WTC11 (cell line): ENCODE data around the gene SNTB2. TPM values are rescaled to one million over a fixed set of nuclear protein-coding genes. Genes with fewer than 3 reads are reported as not detected.

Experiments used
- ATAC-seq: fragments of 200-7000 bp; cut with Tn5 transposase; 2 replicates; pipeline ENCODE4 v1.10.0; 2021; ENCODE audit warnings: mild to moderate bottlenecking, moderate library complexity
- CTCF ChIA-PET: fragments of 300-600 bp; sonication (Branson Sonifier 250); formaldehyde crosslinking; loops from one replicate; lab custom pipeline; 2021; ENCODE audit warnings: antibody characterized with exemption; lab: Charles Lee
- POLR2A ChIA-PET: fragments of 350-600 bp; sonication (Branson Sonifier 250); formaldehyde crosslinking; loops from one replicate; lab custom pipeline; 2021; ENCODE audit warnings: antibody characterized with exemption; lab: Charles Lee
- DNase-seq: peaks from one replicate; pipeline ENCODE4 v3.0.0; 2021; ENCODE audit warnings: low spot score
- H3K27ac Mint-ChIP-seq: 2 replicates; pipeline ENCODE4 v1.8.0; 2021; ENCODE audit warnings: mixed read lengths
- H3K27me3 Mint-ChIP-seq: 2 replicates; pipeline ENCODE4 v1.8.0; 2021; ENCODE audit warnings: low read depth, mild to moderate bottlenecking, moderate library complexity, mixed read lengths
- H3K36me3 Mint-ChIP-seq: 2 replicates; pipeline ENCODE4 v1.8.0; 2021; ENCODE audit warnings: mixed read lengths
- H3K4me1 Mint-ChIP-seq: 2 replicates; pipeline ENCODE4 v1.8.0; 2022; ENCODE audit warnings: mixed read lengths
- H3K4me3 Mint-ChIP-seq: 2 replicates; pipeline ENCODE4 v1.8.0; 2021; ENCODE audit warnings: mild to moderate bottlenecking, moderate library complexity, mixed read lengths
- H3K9me3 Mint-ChIP-seq: 2 replicates; pipeline ENCODE4 v1.8.0; 2021; ENCODE audit warnings: mixed read lengths
- ARID4B ChIP-seq: sonication (generic); formaldehyde crosslinking; IDR thresholded peaks from 2 replicates; pipeline ENCODE4 v1.8.0; 2023; ENCODE audit warnings: missing genetic modification reagents, mild to moderate bottlenecking, borderline replicate concordance
- CDX4 ChIP-seq: fragments of 250-450 bp; sonication (Bioruptor Pico); IDR thresholded peaks from 2 replicates; pipeline ENCODE4 v1.9.0; 2021; ENCODE audit warnings: moderate library complexity, mild to moderate bottlenecking, inconsistent platforms, borderline replicate concordance
- E2F1 ChIP-seq: sonication (generic); formaldehyde crosslinking; IDR thresholded peaks from 2 replicates; pipeline ENCODE4 v1.8.0; 2022; ENCODE audit warnings: mild to moderate bottlenecking, missing genetic modification reagents
- FOXJ3 ChIP-seq: sonication (generic); formaldehyde crosslinking; IDR thresholded peaks from 2 replicates; pipeline ENCODE4 v1.9.0; 2021; ENCODE audit warnings: missing genetic modification reagents, mild to moderate bottlenecking, borderline replicate concordance
- GRHL2 ChIP-seq: fragments of 250-450 bp; sonication (Bioruptor Pico); IDR thresholded peaks from 2 replicates; pipeline ENCODE4 v1.8.0; 2022; ENCODE audit warnings: mild to moderate bottlenecking, moderate library complexity; ENCODE audit not compliant: insufficient replicate concordance, severe bottlenecking
- HMGA2 ChIP-seq: fragments of 250-450 bp; sonication (Bioruptor Pico); IDR thresholded peaks from 2 replicates; pipeline ENCODE4 v1.4.0; 2021; ENCODE audit warnings: mild to moderate bottlenecking, moderate library complexity
- HMGXB4 ChIP-seq: sonication (generic); formaldehyde crosslinking; IDR thresholded peaks from 2 replicates; pipeline ENCODE4 v1.8.1; 2023; ENCODE audit warnings: mild to moderate bottlenecking, moderate library complexity, missing genetic modification reagents
- MAX ChIP-seq: sonication (generic); formaldehyde crosslinking; IDR thresholded peaks from 2 replicates; pipeline ENCODE4 v1.8.0; 2022; ENCODE audit warnings: mild to moderate bottlenecking, missing genetic modification reagents
- NFE2L1 ChIP-seq: sonication (generic); formaldehyde crosslinking; IDR thresholded peaks from 2 replicates; pipeline ENCODE4 v1.8.1; 2023; ENCODE audit warnings: missing genetic modification reagents
- PREB ChIP-seq: sonication (generic); formaldehyde crosslinking; IDR thresholded peaks from 2 replicates; pipeline ENCODE4 v1.8.1; 2022; ENCODE audit warnings: mild to moderate bottlenecking, missing genetic modification reagents, moderate library complexity, borderline replicate concordance
- USF1 ChIP-seq: sonication (generic); formaldehyde crosslinking; IDR thresholded peaks from 2 replicates; pipeline ENCODE4 v1.8.0; 2022; ENCODE audit warnings: mild to moderate bottlenecking, missing genetic modification reagents
- ZMAT4 ChIP-seq: fragments of 250-450 bp; sonication (Bioruptor Pico); IDR thresholded peaks from 2 replicates; pipeline ENCODE4 v1.9.0; 2021; ENCODE audit warnings: mild to moderate bottlenecking
- ZNF232 ChIP-seq: sonication (generic); formaldehyde crosslinking; IDR thresholded peaks from 2 replicates; pipeline ENCODE4 v1.8.0; 2022; ENCODE audit warnings: mild to moderate bottlenecking, missing genetic modification reagents
- ZNF317 ChIP-seq: sonication (generic); formaldehyde crosslinking; IDR thresholded peaks from 2 replicates; pipeline ENCODE4 v1.8.1; 2023; ENCODE audit warnings: low read depth, mild to moderate bottlenecking, moderate library complexity, missing genetic modification reagents, borderline replicate concordance
- ZNF396 ChIP-seq: fragments of 250-450 bp; sonication (Bioruptor Pico); IDR thresholded peaks from 2 replicates; pipeline ENCODE4 v1.8.0; 2021; ENCODE audit warnings: mild to moderate bottlenecking, moderate library complexity, borderline replicate concordance
- ZNF532 ChIP-seq: fragments of 250-450 bp; sonication (Bioruptor Pico); IDR thresholded peaks from 2 replicates; pipeline ENCODE4 v1.9.0; 2021; ENCODE audit warnings: mild to moderate bottlenecking, borderline replicate concordance
- ZNF671 ChIP-seq: fragments of 250-450 bp; sonication (Bioruptor Pico); IDR thresholded peaks from 2 replicates; pipeline ENCODE4 v1.8.0; 2021; ENCODE audit warnings: mild to moderate bottlenecking
- total RNA-seq: library from RNA; stranded (reverse); gene quantifications from 3 replicates; pipeline ENCODE4 v1.2.3, GENCODE V29; 2021

The SNTB2 gene
- total RNA-seq, 1 experiment from 2014 or later = 23.7 TPM

- TF ChIP-seq ARID4B (CRISPR knock-in tag) (no peak), ZNF671 (no peak), HMGXB4 (CRISPR knock-in tag) (no peak)
Observed at GRCh38 chr16:69319826-69320739, 133.1 kb downstream of the SNTB2 start (continued).

GRCh38 chr16:69320740-69321073 lies 133.7 kb downstream of the SNTB2 start:
- Mint-ChIP-seq H3K27ac (no peak overlapping the region; the same call in 1 of the 2 replicates), H3K36me3 (peaks cover 71% of the 10 kb centered on the region)
- ATAC-seq = no peak

More at GRCh38 chr16:69320740-69321073, 133.7 kb downstream of the SNTB2 start:
- ChIA-PET POLR2A (no interaction called here), CTCF (no interaction called here)
- H3K4me3 Mint-ChIP-seq = no peak overlapping the region
- no peaks in the 10 kb centered on the region for H3K27me3 Mint-ChIP-seq
- DNase-seq = no peak
- no peaks in the 10 kb centered on the region for H3K9me3 Mint-ChIP-seq
- no peak for TF ChIP-seq ZMAT4 (CRISPR knock-in tag)
- no peak for TF ChIP-seq HMGA2 (CRISPR knock-in tag)
- TF ChIP-seq ZNF532 = no peak
- no peak for TF ChIP-seq CDX4
- no peak for TF ChIP-seq ZNF232 (CRISPR knock-in tag)
- no peak for TF ChIP-seq PREB (CRISPR knock-in tag)
- TF ChIP-seq ZNF317 (CRISPR knock-in tag) = no peak
- TF ChIP-seq GRHL2 (CRISPR knock-in tag) = no peak
- TF ChIP-seq ZNF396 (CRISPR knock-in tag) = no peak
- no peak for TF ChIP-seq USF1 (CRISPR knock-in tag)
- no peak for TF ChIP-seq FOXJ3 (CRISPR knock-in tag)
- no peak for TF ChIP-seq NFE2L1 (CRISPR knock-in tag)
- TF ChIP-seq MAX (CRISPR knock-in tag) = no peak
- no peak for TF ChIP-seq E2F1 (CRISPR knock-in tag)
- H3K4me1 Mint-ChIP-seq = no peaks in the 10 kb centered on the region
